DOHH2 (cell line): ENCODE results near the gene PAGR1.

Experiments used
- H3F3A ChIP-seq: fragments of 200-600 bp; sonication (generic), shearing (Covaris generic); 2 replicates; pipeline ENCODE4 v1.6.0; 2016; ENCODE audit warnings: antibody characterized with exemption, mild to moderate bottlenecking; ENCODE audit not compliant: control insufficient read depth, insufficient read depth
- H3K27ac ChIP-seq: fragments of 200-600 bp; sonication (generic); 2 replicates; pipeline ENCODE4 v1.5.1; 2014; ENCODE audit warnings: low read depth, mild to moderate bottlenecking, low read length, moderate library complexity
- H3K27me3 ChIP-seq: fragments of 200-600 bp; sonication (generic); 2 replicates; pipeline ENCODE4 v1.6.1; 2014; ENCODE audit warnings: mild to moderate bottlenecking, low read length, mixed read lengths; ENCODE audit not compliant: control insufficient read depth
- H3K36me3 ChIP-seq: fragments of 200-600 bp; sonication (generic); 2 replicates; pipeline ENCODE4 v1.6.1; 2014; ENCODE audit warnings: mild to moderate bottlenecking, low read length, moderate library complexity, mixed read lengths; ENCODE audit not compliant: control insufficient read depth
- H3K4me1 ChIP-seq: fragments of 200-600 bp; sonication (generic); 2 replicates; pipeline ENCODE4 v1.6.1; 2014; ENCODE audit warnings: mild to moderate bottlenecking, low read length, mixed read lengths; ENCODE audit not compliant: control insufficient read depth
- H3K4me2 ChIP-seq: fragments of 200-600 bp; sonication (generic); 2 replicates; pipeline ENCODE4 v1.6.0; 2014; ENCODE audit warnings: mild to moderate bottlenecking, low read length, moderate library complexity
- H3K4me3 ChIP-seq: fragments of 200-600 bp; sonication (generic); 2 replicates; pipeline ENCODE4 v1.5.1; 2014; ENCODE audit warnings: mild to moderate bottlenecking, low read length, mixed read lengths
- H3K79me2 ChIP-seq: fragments of 200-600 bp; sonication (generic); 2 replicates; pipeline ENCODE4 v1.6.1; 2014; ENCODE audit warnings: mild to moderate bottlenecking, low read length, mixed read lengths; ENCODE audit not compliant: control insufficient read depth
- H3K9me2 ChIP-seq: fragments of 200-600 bp; sonication (generic); replicated peaks from 2 replicates; pipeline ENCODE4 v1.6.1; 2014; ENCODE audit warnings: mild to moderate bottlenecking, low read length, mixed read lengths; ENCODE audit not compliant: control insufficient read depth
- H3K9me3 ChIP-seq: fragments of 200-600 bp; sonication (generic); 2 replicates; pipeline ENCODE4 v1.6.1; 2014; ENCODE audit warnings: antibody characterized with exemption, low read length, mixed read lengths; ENCODE audit not compliant: control insufficient read depth, insufficient read depth
- H4K20me1 ChIP-seq: fragments of 200-600 bp; sonication (generic); 2 replicates; pipeline ENCODE4 v1.6.0; 2014; ENCODE audit warnings: low read depth, mild to moderate bottlenecking, antibody characterized with exemption, low read length, moderate library complexity; ENCODE audit not compliant: control insufficient read depth, insufficient read depth
- CTCF ChIP-seq: fragments of 200-600 bp; sonication (generic); IDR thresholded peaks from one replicate; pipeline ENCODE4 v1.5.1; 2014; ENCODE audit warnings: antibody characterized with exemption, mild to moderate bottlenecking, low read depth, low read length; ENCODE audit not compliant: poor library complexity, severe bottlenecking
- EZH2phosphoT487 ChIP-seq: fragments of 200-600 bp; sonication (generic); IDR thresholded peaks from 2 replicates; pipeline ENCODE4 v1.6.1; 2017; ENCODE audit warnings: borderline replicate concordance, mild to moderate bottlenecking, antibody characterized with exemption, low read length, moderate library complexity, mixed read lengths

Gene PAGR1

GRCh38 chr16:29843931-29844330, 28.0 kb downstream of the PAGR1 start:
- TF ChIP-seq CTCF = no peak
- TF ChIP-seq EZH2phosphoT487 = no peak
- H3K36me3 ChIP-seq = no peaks in the 10 kb centered on the region
- no peaks in the 10 kb centered on the region for H4K20me1 ChIP-seq
- H3K9me3 ChIP-seq = no peaks in the 10 kb centered on the region
- H3K4me1 ChIP-seq = no peaks in the 10 kb centered on the region
- no peaks in the 10 kb centered on the region for H3K9me2 ChIP-seq
- H3K27ac ChIP-seq = no peak overlapping the region
- H3F3A ChIP-seq = no peaks in the 10 kb centered on the region
- no peak overlapping the region for H3K4me2 ChIP-seq
- no peaks in the 10 kb centered on the region for H3K27me3 ChIP-seq
- no peaks in the 10 kb centered on the region for H3K79me2 ChIP-seq
- H3K4me3 ChIP-seq = no peak overlapping the region

DNA sequence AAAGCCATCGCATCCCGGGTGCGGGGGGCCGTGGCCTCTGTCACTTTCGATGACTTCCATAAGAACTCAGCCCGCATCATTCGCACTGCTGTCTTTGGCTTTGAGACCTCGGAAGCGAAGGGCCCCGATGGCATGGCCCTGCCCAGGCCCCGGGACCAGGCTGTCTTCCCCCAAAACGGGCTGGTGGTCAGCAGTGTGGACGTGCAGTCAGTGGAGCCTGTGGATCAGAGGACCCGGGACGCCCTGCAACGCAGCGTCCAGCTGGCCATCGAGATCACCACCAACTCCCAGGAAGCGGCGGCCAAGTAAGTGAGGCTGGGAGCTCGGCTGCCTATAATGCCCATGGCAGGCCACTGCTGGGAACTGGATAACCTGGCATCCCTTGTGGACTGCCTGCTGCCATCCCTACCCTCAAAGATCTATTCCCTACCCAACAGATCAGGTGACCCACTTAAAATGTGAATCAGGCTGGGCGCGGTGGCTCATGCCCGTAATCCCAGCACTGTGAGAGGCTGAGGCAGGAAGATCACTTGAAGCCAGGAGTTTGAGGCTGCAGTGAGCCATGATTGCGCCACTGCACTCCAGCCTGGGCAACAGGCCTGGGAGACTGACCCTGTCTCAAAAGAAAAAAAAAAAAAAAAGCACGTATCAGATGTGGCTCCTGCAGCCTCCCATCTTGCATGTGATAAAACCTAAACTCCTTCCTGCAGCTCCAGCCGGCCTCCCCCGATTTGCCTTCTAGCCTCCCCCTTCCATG, 28.8 kb downstream of the PAGR1 start:
- H3K4me1 ChIP-seq = no peaks in the 10 kb centered on the region
- H3K79me2 ChIP-seq = no peaks in the 10 kb centered on the region
- H3K27ac ChIP-seq = no peak overlapping the region
- H3K36me3 ChIP-seq = no peaks in the 10 kb centered on the region
- H3K4me2 ChIP-seq = no peak overlapping the region
- H3K9me3 ChIP-seq = no peaks in the 10 kb centered on the region
- no peaks in the 10 kb centered on the region for H3K9me2 ChIP-seq
- no peak overlapping the region for H3K4me3 ChIP-seq
- H3K27me3 ChIP-seq = no peaks in the 10 kb centered on the region
- TF ChIP-seq CTCF (no peak), EZH2phosphoT487 (no peak)
- no peaks in the 10 kb centered on the region for H4K20me1 ChIP-seq
- H3F3A ChIP-seq = no peaks in the 10 kb centered on the region

GRCh38 chr16:29845656-29846055, 29.7 kb downstream of the PAGR1 start:
- no peaks in the 10 kb centered on the region for H3K9me3 ChIP-seq
- no peak overlapping the region for H3K27ac ChIP-seq
- H3K4me3 ChIP-seq = no peak overlapping the region
- no peaks in the 10 kb centered on the region for H3K9me2 ChIP-seq
- H3K4me2 ChIP-seq = no peak overlapping the region
- H4K20me1 ChIP-seq = no peaks in the 10 kb centered on the region
- H3K4me1 ChIP-seq = no peaks in the 10 kb centered on the region
- H3K36me3 ChIP-seq = no peaks in the 10 kb centered on the region
- no peaks in the 10 kb centered on the region for H3F3A ChIP-seq
- no peaks in the 10 kb centered on the region for H3K79me2 ChIP-seq
- no peaks in the 10 kb centered on the region for H3K27me3 ChIP-seq
- no peak for TF ChIP-seq CTCF
- no peak for TF ChIP-seq EZH2phosphoT487
